ENCODE results near the gene SLC30A3. TPM values are rescaled to one million over a fixed set of nuclear protein-coding genes. Genes with fewer than 3 reads are reported as not detected.
"Not testable (repeated sequence)": the region's sequence is repeated elsewhere in the genome, so short reads cannot be mapped to it uniquely, and the experiment has no call there.

Gene SLC30A3
- total and polyA plus RNA-seq, 5 donors = 7.3 to 17.3 (median 9.6) TPM

- Histone ChIP-seq H3K4me1 (ENCODE audit: control insufficient read depth, insufficient read depth, low read length) (peaks cover 6% of the 10 kb centered on the region), H3K4me3 (ENCODE audit: low read length) (no peak overlapping the region), H3K9me3 (ENCODE audit: control insufficient read depth, low read length) (no peaks in the 10 kb centered on the region), H3K27me3 (ENCODE audit: control insufficient read depth, insufficient read depth) (no peaks in the 10 kb centered on the region), H3K27ac (ENCODE audit: low read length) (no peak overlapping the region)
- ATAC-seq (no peak), DNase-seq (no peak)
- WGBS = 56% methylated on average over 2 of the region's 2 CpGs
- intact Hi-C loops (cut with DNase I) = no loop called here
These were observed 7.8 kb upstream of the SLC30A3 start for GRCh38 chr2:27270670-27271069.

GRCh38 chr2:27270131-27270530, 7.3 kb upstream of the SLC30A3 start:
- DNase-seq = no peak
- H3K9me3 ChIP-seq (ENCODE audit: control insufficient read depth, low read length) = no peaks in the 10 kb centered on the region
- 72% methylated on average over 3 of the region's 3 CpGs for WGBS
- no peak overlapping the region for H3K27ac ChIP-seq (ENCODE audit: low read length)
- H3K27me3 ChIP-seq (ENCODE audit: control insufficient read depth, insufficient read depth) = no peaks in the 10 kb centered on the region
- no peak for ATAC-seq
- H3K4me3 ChIP-seq (ENCODE audit: low read length) = no peak overlapping the region
- peaks cover 6% of the 10 kb centered on the region for H3K4me1 ChIP-seq (ENCODE audit: control insufficient read depth, insufficient read depth, low read length)
- intact Hi-C loops (cut with DNase I) = no loop called here

- intact Hi-C loops (cut with DNase I); H3K27me3 ChIP-seq (ENCODE audit: control insufficient read depth, insufficient read depth); H3K4me1 ChIP-seq (ENCODE audit: control insufficient read depth, insufficient read depth, low read length); H3K27ac ChIP-seq (ENCODE audit: low read length); H3K9me3 ChIP-seq (ENCODE audit: control insufficient read depth, low read length); H3K4me3 ChIP-seq (ENCODE audit: low read length); ATAC-seq; DNase-seq: not testable (repeated sequence)
- 88% methylated on average over 13 of the region's 13 CpGs for WGBS
These were observed 5.4 kb upstream of the SLC30A3 start for GRCh38 chr2:27268296-27268695.

GRCh38 chr2:27265536-27265870, 2.7 kb upstream of the SLC30A3 start:
- ATAC-seq (no peak), DNase-seq (no peak)
- no peak overlapping the region for H3K27ac ChIP-seq (ENCODE audit: low read length)
- no peaks in the 10 kb centered on the region for H3K9me3 ChIP-seq (ENCODE audit: control insufficient read depth, low read length)
- no peaks in the 10 kb centered on the region for H3K27me3 ChIP-seq (ENCODE audit: control insufficient read depth, insufficient read depth)
- H3K4me1 ChIP-seq (ENCODE audit: control insufficient read depth, insufficient read depth, low read length) = peaks cover 3% of the 10 kb centered on the region
- no peak overlapping the region for H3K4me3 ChIP-seq (ENCODE audit: low read length)
- intact Hi-C loops (cut with DNase I) = no loop called here

GRCh38 chr2:27264753-27265535, 2.1 kb upstream of the SLC30A3 start:
- Histone ChIP-seq H3K4me3 (ENCODE audit: low read length) (peak overlapping the region; percentile 8), H3K27me3 (ENCODE audit: control insufficient read depth, insufficient read depth) (no peaks in the 10 kb centered on the region), H3K4me1 (ENCODE audit: control insufficient read depth, insufficient read depth, low read length) (peaks cover 3% of the 10 kb centered on the region), H3K9me3 (ENCODE audit: control insufficient read depth, low read length) (no peaks in the 10 kb centered on the region), H3K27ac (ENCODE audit: low read length) (peak overlapping the region; percentile 4)
- intact Hi-C loops (cut with DNase I) = no loop called here
- peak; percentile 71 to 82 for ATAC-seq
- DNase-seq = peak; percentile 74 to 90 (median 89)
- 3% methylated on average over 56 of the region's 56 CpGs for WGBS

- H3K27me3 ChIP-seq (ENCODE audit: control insufficient read depth, insufficient read depth) = no peaks in the 10 kb centered on the region
- no peak for DNase-seq
- under 1% methylated on average over 38 of the region's 38 CpGs for whole genome bisulfite sequencing
- ATAC-seq = peak; percentile 46 to 59
- no peak overlapping the region for H3K27ac ChIP-seq (ENCODE audit: low read length)
- H3K9me3 ChIP-seq (ENCODE audit: control insufficient read depth, low read length) = no peaks in the 10 kb centered on the region
- peaks cover 3% of the 10 kb centered on the region for H3K4me1 ChIP-seq (ENCODE audit: control insufficient read depth, insufficient read depth, low read length)
- intact Hi-C loops (cut with DNase I) = no loop called here
- H3K4me3 ChIP-seq (ENCODE audit: low read length) = peak overlapping the region; percentile 8
These were observed 1.5 kb upstream of the SLC30A3 start for GRCh38 chr2:27264253-27264752.

GRCh38 chr2:27263287-27264252, 723 bp upstream of the SLC30A3 start:
- no peaks in the 10 kb centered on the region for H3K9me3 ChIP-seq (ENCODE audit: control insufficient read depth, low read length)
- intact Hi-C loops (cut with DNase I) = no loop called here
- H3K4me3 ChIP-seq (ENCODE audit: low read length) = peak overlapping the region; percentile 50
- no peaks in the 10 kb centered on the region for H3K27me3 ChIP-seq (ENCODE audit: control insufficient read depth, insufficient read depth)
- ATAC-seq (no peak), DNase-seq (no peak)
- 1% methylated on average over 46 of the region's 46 CpGs for WGBS
- peaks cover 3% of the 10 kb centered on the region for H3K4me1 ChIP-seq (ENCODE audit: control insufficient read depth, insufficient read depth, low read length)
- H3K27ac ChIP-seq (ENCODE audit: low read length) = no peak overlapping the region

- ATAC-seq = no peak
- intact Hi-C loops (cut with DNase I) = no loop called here
- H3K9me3 ChIP-seq (ENCODE audit: control insufficient read depth, low read length) = no peaks in the 10 kb centered on the region
- H3K4me1 ChIP-seq (ENCODE audit: control insufficient read depth, insufficient read depth, low read length) = peaks cover 3% of the 10 kb centered on the region
- DNase-seq = no peak
- H3K27me3 ChIP-seq (ENCODE audit: control insufficient read depth, insufficient read depth) = no peaks in the 10 kb centered on the region
- H3K27ac ChIP-seq (ENCODE audit: low read length) = no peak overlapping the region
- H3K4me3 ChIP-seq (ENCODE audit: low read length) = peak overlapping the region; percentile 50
- 3% methylated on average over 40 of the region's 40 CpGs for WGBS
These were observed 935 bp downstream of the SLC30A3 start for GRCh38 chr2:27261926-27262298.

- Histone ChIP-seq H3K27ac (ENCODE audit: low read length) (no peak overlapping the region), H3K27me3 (ENCODE audit: control insufficient read depth, insufficient read depth) (no peaks in the 10 kb centered on the region), H3K4me1 (ENCODE audit: control insufficient read depth, insufficient read depth, low read length) (peaks cover 3% of the 10 kb centered on the region), H3K9me3 (ENCODE audit: control insufficient read depth, low read length) (no peaks in the 10 kb centered on the region), H3K4me3 (ENCODE audit: low read length) (peak overlapping the region; percentile 50)
- WGBS = 54% methylated on average over 11 of the region's 11 CpGs
- no peak for ATAC-seq
- intact Hi-C loops (cut with DNase I) = no loop called here
- DNase-seq = no peak
These were observed 1.5 kb downstream of the SLC30A3 start for GRCh38 chr2:27261241-27261925.

GRCh38 chr2:27258051-27258450, 4.8 kb downstream of the SLC30A3 start:
- H3K4me3 ChIP-seq (ENCODE audit: low read length) = no peak overlapping the region
- H3K27ac ChIP-seq (ENCODE audit: low read length) = no peak overlapping the region
- ATAC-seq (no peak), DNase-seq (no peak)
- intact Hi-C loops (cut with DNase I) = no loop called here
- H3K27me3 ChIP-seq (ENCODE audit: control insufficient read depth, insufficient read depth) = no peaks in the 10 kb centered on the region
- 88% methylated on average over 8 of the region's 8 CpGs for WGBS
- H3K9me3 ChIP-seq (ENCODE audit: control insufficient read depth, low read length) = no peaks in the 10 kb centered on the region
- H3K4me1 ChIP-seq (ENCODE audit: control insufficient read depth, insufficient read depth, low read length) = no peaks in the 10 kb centered on the region

Data from right cardiac atrium (tissue), 5 donors.